Kidney (tissue), 14 donors: Measurements from ENCODE around the gene RINT1. TPM values are rescaled to one million over a fixed set of nuclear protein-coding genes. Genes with fewer than 3 reads are reported as not detected.

Experiments
- DNase-seq, 5 donors: peaks; one replicate each; pipeline ENCODE4 v3.0.0-alpha.2; 2013 to 2020
- FAIRE-seq: peaks from 2 replicates; lab custom pipeline; 2012; peaks lifted over from hg19 to GRCh38; lab: Jason Lieb, UNC
- H3K27ac ChIP-seq, 2 donors: one replicate each; pipeline ENCODE4 v1.7.0; 2013; ENCODE audit warnings: low read depth in 2 of 2, low read length in 2 of 2, inconsistent platforms in 1 of 2
- H3K27me3 ChIP-seq: one replicate; pipeline ENCODE4 v1.7.1; 2013; ENCODE audit warnings: low read length, inconsistent platforms; ENCODE audit not compliant: control insufficient read depth, insufficient read depth
- H3K36me3 ChIP-seq, 3 donors: one replicate each; pipeline versions ENCODE4 v1.7.0 to v1.7.1; 2013; ENCODE audit warnings: low read length in 3 of 3, control low read depth in 1 of 3, inconsistent platforms in 1 of 3; ENCODE audit not compliant: insufficient read depth in 3 of 3, control insufficient read depth in 2 of 3
- H3K4me1 ChIP-seq, 3 donors: one replicate each; pipeline versions ENCODE4 v1.7.0 to v1.7.1; 2013; ENCODE audit warnings: low read length in 3 of 3, inconsistent platforms in 1 of 3, low read depth in 1 of 3; ENCODE audit not compliant: control insufficient read depth in 2 of 3, insufficient read depth in 2 of 3
- H3K4me3 ChIP-seq, 3 donors: one replicate each; pipeline versions ENCODE4 v1.7.0 to v1.8.1; 2013; ENCODE audit warnings: low read length in 3 of 3, control low read depth in 1 of 3, inconsistent platforms in 1 of 3
- H3K9ac ChIP-seq, 3 donors: one replicate each; pipeline versions ENCODE4 v1.7.0 to v1.7.1; 2013; ENCODE audit warnings: low read length in 3 of 3, control low read depth in 1 of 3, inconsistent platforms in 1 of 3
- H3K9me3 ChIP-seq, 3 donors: one replicate each; pipeline versions ENCODE4 v1.7.0 to v1.7.1; 2013; ENCODE audit warnings: low read length in 3 of 3, control low read depth in 1 of 3, inconsistent platforms in 1 of 3; ENCODE audit not compliant: control insufficient read depth in 2 of 3, insufficient read depth in 1 of 3
- CTCF ChIP-seq: IDR thresholded peaks from 3 replicates; pipeline ENCODE4 v1.5.1; 2012; ENCODE audit warnings: mild to moderate bottlenecking, moderate library complexity, borderline replicate concordance; ENCODE audit not compliant: insufficient read depth; ENCODE audit errors: extremely low read depth
- intact Hi-C: fragments of 100-400 bp; cut with DNase I; formaldehyde crosslinking; loops from one replicate; pipeline ENCODE4 v1.11.1; 2022
- polyA plus RNA-seq: library from polyadenylated mRNA; stranded (reverse); fragments of 350-450 nt; fragmentation: Illumina TruSeq; extraction: RNeasy Lipid Tissue Mini Kit (QIAGEN cat#74804); gene quantifications from one replicate; pipeline ENCODE4 v1.2.3, GENCODE V29; 2014; ENCODE audit warnings: low read depth, low replicate concordance; ENCODE audit not compliant: insufficient read depth
- total RNA-seq: library from RNA; stranded (reverse); fragmentation: NEBNext Ultra II Directional; extraction: Animal tissue kit (Norgen Biotek cat#: 25700); gene quantifications from one replicate; pipeline ENCODE4 v1.2.1, GENCODE V29; 2021
- donor health status: control.
- donor health status: control.
- donor health status: control.
- donor health status: control.
- donor health status: control.
- donor health status: DM: yes; HTN: yes; CAD: no.
- donor health status: Normal renal cell carcinoma (clear cell type).

Gene RINT1
- total and polyA plus RNA-seq, 2 donors from 2014 or later: 7.1 to 14.2 TPM

- Histone ChIP-seq H3K4me1 (peaks cover 0 to 4% (median 2%) of the 10 kb centered on the region in 3 donors), H3K36me3 (no peaks in the 10 kb centered on the region), H3K27ac (no peak overlapping the region), H3K9me3 (no peaks in the 10 kb centered on the region), H3K9ac (no peak overlapping the region), H3K4me3 (no peak overlapping the region), H3K27me3 (no peaks in the 10 kb centered on the region)
- FAIRE-seq (no peak), DNase-seq (no peak)
- no peak for TF ChIP-seq CTCF
- intact Hi-C loops: no loop called here
These were observed 52.2 kb downstream of the RINT1 start for GRCh38 chr7:105584165-105584564.

GRCh38 chr7:105585850-105586500, 54.0 kb downstream of the RINT1 start:
- Histone ChIP-seq H3K36me3 (no peaks in the 10 kb centered on the region), H3K27ac (no peak overlapping the region), H3K4me3 (no peak overlapping the region), H3K9ac (no peak overlapping the region), H3K4me1 (peaks cover 0 to 4% (median 4%) of the 10 kb centered on the region in 3 donors), H3K27me3 (no peaks in the 10 kb centered on the region), H3K9me3 (no peaks in the 10 kb centered on the region)
- no peak for TF ChIP-seq CTCF
- intact Hi-C loops: no loop called here
- DNase-seq (no peak), FAIRE-seq (no peak)

GRCh38 chr7:105587909-105588635, 56.1 kb downstream of the RINT1 start:
- no peaks in the 10 kb centered on the region for H3K27me3 ChIP-seq
- no peaks in the 10 kb centered on the region for H3K9me3 ChIP-seq
- FAIRE-seq: no peak
- DNase-seq: no peak
- no peak overlapping the region for H3K27ac ChIP-seq
- no peak for TF ChIP-seq CTCF
- no peak overlapping the region for H3K4me3 ChIP-seq
- intact Hi-C loops: no loop called here
- no peak overlapping the region for H3K9ac ChIP-seq
- no peaks in the 10 kb centered on the region for H3K36me3 ChIP-seq
- H3K4me1 ChIP-seq: peaks cover 0 to 4% (median 0%) of the 10 kb centered on the region in 3 donors
